Astrocyte of the spinal cord (primary cell): Measurements from ENCODE around the gene C1orf35.
A peak's percentile ranks its signal among the peaks of the same experiment; 100 is the strongest.

Experiments used
- DNase-seq: peaks from one replicate; pipeline ENCODE4 v3.0.0; 2011; ENCODE audit warnings: low read depth, low spot score
- H3K4me3 ChIP-seq: 2 replicates; pipeline ENCODE4 v1.5.1; 2011; ENCODE audit warnings: low read depth, mild to moderate bottlenecking, low read length, moderate library complexity
- in situ Hi-C: cut with HindIII; loops from 2 replicates; pipeline ENCODE4 v1.10.0; 2017; ENCODE audit warnings: low sequenced_read_pairs
- TF ChIP-seq, protein P1 (sequence below): IDR thresholded peaks from 2 replicates; pipeline ENCODE4 v1.5.1; 2012; ENCODE audit warnings: low read depth, mild to moderate bottlenecking, low read length, inconsistent platforms

The C1orf35 gene

DNA sequence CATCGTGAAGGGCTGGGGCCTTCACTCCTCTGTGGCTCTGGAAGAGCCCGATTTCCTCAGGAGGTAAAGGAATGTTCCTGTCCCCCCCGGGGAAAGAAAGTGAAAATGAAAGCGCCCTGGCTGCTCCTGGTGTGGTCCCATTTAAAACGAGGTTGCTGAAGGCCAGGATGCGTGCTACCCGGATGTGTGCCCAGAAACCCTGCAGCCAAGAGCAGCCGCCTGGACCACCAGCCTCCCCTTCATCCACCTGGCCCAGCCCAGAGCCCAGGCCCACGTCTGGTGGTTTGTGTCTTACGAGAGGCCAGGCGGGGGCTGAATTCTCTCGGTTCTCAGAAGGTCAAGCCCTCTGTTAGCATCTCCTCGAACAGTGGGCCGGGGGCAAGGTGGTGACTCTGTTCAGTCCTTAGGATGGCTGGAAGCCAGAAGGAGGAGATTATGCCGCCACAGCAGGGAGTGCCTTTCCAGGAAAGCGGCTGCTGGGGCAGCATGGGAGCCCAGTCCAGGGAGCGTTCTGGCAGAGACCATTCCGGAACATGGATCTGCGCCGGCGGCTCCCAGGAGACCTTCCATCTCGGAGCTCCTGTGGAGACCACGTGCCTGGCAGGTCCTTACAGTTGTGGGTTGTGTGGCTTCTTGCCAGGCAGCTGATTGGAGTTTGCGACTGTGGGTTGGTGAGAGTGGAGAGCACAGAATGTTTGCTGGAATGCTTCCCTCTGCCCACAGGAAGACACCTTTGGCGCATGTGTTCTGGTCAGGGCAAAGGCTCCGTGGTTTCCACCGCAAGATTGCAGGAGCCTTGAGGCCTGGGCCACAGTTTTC lies 38.3 kb upstream of the C1orf35 start:
- TF ChIP-seq, protein P1, sequence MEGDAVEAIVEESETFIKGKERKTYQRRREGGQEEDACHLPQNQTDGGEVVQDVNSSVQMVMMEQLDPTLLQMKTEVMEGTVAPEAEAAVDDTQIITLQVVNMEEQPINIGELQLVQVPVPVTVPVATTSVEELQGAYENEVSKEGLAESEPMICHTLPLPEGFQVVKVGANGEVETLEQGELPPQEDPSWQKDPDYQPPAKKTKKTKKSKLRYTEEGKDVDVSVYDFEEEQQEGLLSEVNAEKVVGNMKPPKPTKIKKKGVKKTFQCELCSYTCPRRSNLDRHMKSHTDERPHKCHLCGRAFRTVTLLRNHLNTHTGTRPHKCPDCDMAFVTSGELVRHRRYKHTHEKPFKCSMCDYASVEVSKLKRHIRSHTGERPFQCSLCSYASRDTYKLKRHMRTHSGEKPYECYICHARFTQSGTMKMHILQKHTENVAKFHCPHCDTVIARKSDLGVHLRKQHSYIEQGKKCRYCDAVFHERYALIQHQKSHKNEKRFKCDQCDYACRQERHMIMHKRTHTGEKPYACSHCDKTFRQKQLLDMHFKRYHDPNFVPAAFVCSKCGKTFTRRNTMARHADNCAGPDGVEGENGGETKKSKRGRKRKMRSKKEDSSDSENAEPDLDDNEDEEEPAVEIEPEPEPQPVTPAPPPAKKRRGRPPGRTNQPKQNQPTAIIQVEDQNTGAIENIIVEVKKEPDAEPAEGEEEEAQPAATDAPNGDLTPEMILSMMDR: no peak
- peak; percentile 24 for DNase-seq
- in situ Hi-C loops: no loop called here

DNA sequence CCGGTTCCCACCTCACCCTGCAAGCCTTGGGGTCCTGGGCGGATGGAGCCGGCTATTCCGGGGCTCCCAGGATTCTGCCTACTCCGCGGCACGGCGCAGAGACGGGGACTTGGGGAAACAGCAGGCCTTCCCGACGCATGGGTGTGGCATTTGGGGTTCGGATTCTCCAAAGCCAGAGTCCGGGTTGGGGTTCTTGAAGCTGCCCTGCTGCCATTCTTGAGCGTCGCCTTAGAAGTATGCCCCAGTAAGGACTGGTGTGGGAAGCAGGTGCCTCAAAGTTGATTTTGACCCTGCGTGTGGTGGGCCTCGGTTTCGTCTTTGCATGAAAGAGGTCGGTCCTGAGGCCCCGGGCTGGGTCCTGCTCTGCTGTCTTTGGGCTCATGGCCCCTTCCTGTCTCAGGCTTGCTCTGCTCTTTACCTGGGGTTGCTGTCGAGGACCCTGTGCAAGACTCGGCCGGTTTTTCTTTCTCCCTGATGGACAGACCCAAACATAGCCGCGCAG lies 37.6 kb upstream of the C1orf35 start:
- in situ Hi-C loops: no loop called here
- TF ChIP-seq, protein P1: no peak
- H3K4me3 ChIP-seq: peak overlapping the region; percentile 84
- peak; percentile 8 for DNase-seq

More for the DNA sequence above, 38.3 kb upstream of the C1orf35 start:
- H3K4me3 ChIP-seq: peak overlapping the region; percentile 84

DNA sequence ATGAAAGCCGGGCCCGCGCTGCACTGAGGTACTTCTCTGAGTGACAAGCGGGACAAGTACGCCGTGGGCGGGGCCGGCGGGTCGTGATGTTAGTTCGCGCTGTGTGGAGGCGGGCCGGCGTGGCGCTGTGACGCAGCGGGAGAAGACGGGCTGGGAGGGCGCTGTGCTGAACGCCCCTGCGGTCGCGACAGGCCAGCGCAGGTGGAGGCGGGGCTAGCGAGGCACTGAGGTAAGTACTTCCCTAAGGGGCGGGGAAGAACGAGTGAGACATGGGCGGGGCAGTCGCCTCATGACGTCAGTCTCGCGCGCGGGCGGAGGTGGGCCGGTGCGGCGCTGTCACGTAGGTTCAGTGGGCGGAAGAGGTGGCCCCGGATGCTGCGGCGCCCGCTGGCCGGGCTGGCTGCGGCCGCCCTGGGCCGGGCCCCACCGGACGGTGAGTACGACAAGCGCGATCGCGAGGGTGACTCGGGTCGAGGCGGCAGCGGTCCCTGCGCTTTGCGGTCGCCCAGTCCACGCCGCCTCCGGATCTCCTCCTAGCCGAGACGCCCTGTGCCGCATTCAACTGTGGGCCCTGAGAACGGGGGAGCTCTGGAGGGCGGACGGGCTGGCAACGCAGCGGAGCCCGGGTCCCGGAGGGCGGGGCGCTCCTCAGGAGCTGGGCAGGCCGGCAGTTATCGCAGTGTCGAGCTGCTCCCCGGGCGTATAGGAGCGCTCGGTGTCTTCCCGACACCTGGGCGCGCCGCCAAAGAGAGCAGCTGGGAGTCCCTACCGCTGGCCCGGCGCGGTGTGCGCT lies 37.0 kb upstream of the C1orf35 start, which contains the start of gene GUK1:
Gene GUK1 (plus strand): TSS at position 349 of the 793 bp plus-strand sequence. CDS start 24 bp downstream, at position 373.
- H3K4me3 ChIP-seq: peak within 1 kb of the TSS; percentile 84
- DNase-seq: peak; percentile 100
- in situ Hi-C loops: no loop called here
- TF ChIP-seq, protein P1: no peak

DNA sequence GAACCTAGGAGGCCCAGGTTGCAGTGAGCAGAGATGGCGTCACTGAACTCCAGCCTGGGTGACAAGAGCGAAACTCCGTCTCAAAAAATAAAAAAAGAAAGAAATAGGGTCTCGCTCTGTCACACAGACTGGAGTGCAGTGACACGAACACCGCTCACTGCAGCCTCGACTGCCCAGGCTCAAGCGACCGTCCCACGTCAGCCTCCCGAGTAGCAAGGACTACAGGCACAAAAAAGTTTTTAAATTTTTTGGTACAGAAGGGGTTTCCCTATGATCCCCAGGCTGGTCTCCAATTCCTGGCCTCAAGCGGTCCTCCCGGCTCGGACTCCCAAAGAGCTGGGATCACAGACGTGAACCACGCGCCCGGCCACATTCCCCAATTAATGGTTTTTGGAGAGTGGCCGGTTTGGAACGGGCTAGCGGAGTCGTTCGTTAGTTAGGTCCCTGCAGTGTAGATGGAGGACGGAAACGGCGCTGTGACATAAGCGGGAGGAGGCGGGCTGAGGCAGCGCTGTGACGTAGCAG lies 36.3 kb upstream of the C1orf35 start:
- peak overlapping the region; percentile 84 for H3K4me3 ChIP-seq
- DNase-seq: no peak
- in situ Hi-C loops: no loop called here
- TF ChIP-seq, protein P1: no peak

DNA sequence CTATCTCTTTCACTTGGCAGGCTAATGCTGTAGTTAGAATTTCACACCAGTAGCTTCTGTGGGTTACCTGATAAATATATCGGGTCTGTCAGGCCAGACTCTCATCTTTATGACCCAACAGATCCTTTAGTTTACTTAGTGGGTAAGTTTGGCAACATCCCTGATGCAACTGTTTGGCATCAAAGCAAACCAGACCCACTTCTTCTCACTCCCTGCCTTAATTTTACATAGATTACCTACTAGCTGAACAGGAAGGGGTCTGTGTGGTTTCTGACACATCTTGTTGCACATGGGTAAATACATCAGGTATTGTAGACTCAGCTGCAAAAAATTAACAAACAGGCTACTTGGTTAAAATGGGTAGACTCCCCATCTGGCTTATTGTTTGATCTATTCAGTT lies 33.8 kb upstream of the C1orf35 start:
- TF ChIP-seq, protein P1: no peak
- in situ Hi-C loops: no loop called here
- DNase-seq: no peak
- no peak overlapping the region for H3K4me3 ChIP-seq

DNA sequence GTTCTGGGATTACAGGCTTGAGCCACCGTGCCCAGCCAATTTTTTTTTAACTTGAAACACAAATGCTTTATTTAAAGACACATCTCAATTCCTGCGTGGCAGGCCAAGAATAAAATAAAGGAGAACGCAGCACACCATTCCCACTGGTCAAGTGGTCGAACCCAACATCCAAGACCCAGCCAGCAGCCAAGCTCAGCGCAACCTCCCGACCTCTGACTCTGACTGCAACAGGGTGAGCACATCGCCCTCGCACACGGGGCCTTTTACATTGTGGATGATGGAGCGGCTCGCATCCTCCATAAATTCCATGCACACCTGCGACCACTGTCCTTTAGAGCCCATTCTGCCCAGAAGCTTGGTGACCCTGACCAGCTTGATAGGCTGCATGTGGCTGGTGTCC lies 31.5 kb upstream of the C1orf35 start:
- no peak overlapping the region for H3K4me3 ChIP-seq
- TF ChIP-seq, protein P1: no peak
- in situ Hi-C loops: no loop called here
- no peak for DNase-seq
